ENCODE data around the gene RAB3IL1.

Gene RAB3IL1

GRCh38 chr11:61918251-61918937 is 1.0 kb upstream of the RAB3IL1 start:
- no peak for DNase-seq

- no peak for DNase-seq
Measured at GRCh38 chr11:61916737-61917333, 531 bp downstream of the RAB3IL1 start.

GRCh38 chr11:61914471-61915171 is 2.7 kb downstream of the RAB3IL1 start:
- DNase-seq, result no peak

- no peak for DNase-seq
Measured at GRCh38 chr11:61913699-61914395, 3.5 kb downstream of the RAB3IL1 start.

- no peak for DNase-seq
Measured at GRCh38 chr11:61912991-61913698, 4.2 kb downstream of the RAB3IL1 start.

- no peak for DNase-seq
Measured at GRCh38 chr11:61912530-61912898, 4.9 kb downstream of the RAB3IL1 start.

- DNase-seq, result no peak
Measured at GRCh38 chr11:61911701-61912529, 5.5 kb downstream of the RAB3IL1 start.

GRCh38 chr11:61911128-61911700 is 6.2 kb downstream of the RAB3IL1 start:
- DNase-seq, result no peak

GRCh38 chr11:61910187-61911127 is 6.9 kb downstream of the RAB3IL1 start:
- no peak for DNase-seq

- DNase-seq, result no peak
Measured at GRCh38 chr11:61908730-61909316, 8.5 kb downstream of the RAB3IL1 start.

GRCh38 chr11:61907871-61908729 is 9.3 kb downstream of the RAB3IL1 start:
- DNase-seq, result no peak

- DNase-seq, result no peak
Measured at GRCh38 chr11:61907282-61907681, 10.1 kb downstream of the RAB3IL1 start.

- no peak for DNase-seq
Measured at GRCh38 chr11:61906522-61906909, 10.8 kb downstream of the RAB3IL1 start.

- no peak for DNase-seq
Measured at GRCh38 chr11:61905801-61906521, 11.4 kb downstream of the RAB3IL1 start.

- DNase-seq, result no peak
Measured at GRCh38 chr11:61905067-61905696, 12.2 kb downstream of the RAB3IL1 start.

- no peak for DNase-seq
Measured at GRCh38 chr11:61904539-61905048, 12.8 kb downstream of the RAB3IL1 start.

GRCh38 chr11:61903845-61904244 is 13.5 kb downstream of the RAB3IL1 start:
- no peak for DNase-seq

- no peak for DNase-seq
Measured at GRCh38 chr11:61902313-61902712, 15.1 kb downstream of the RAB3IL1 start.
